Spleen (tissue), 11 donors: ENCODE data around the gene TDRD3. TPM values are rescaled to one million over a fixed set of nuclear protein-coding genes. Genes with fewer than 3 reads are reported as not detected.

Experiments used
- DNase-seq: peaks from one replicate; pipeline ENCODE4 v3.0.0-alpha.2; 2020
- H3K27ac ChIP-seq, 8 donors: fragments of 200-600 bp; sonication (generic) in 7 of 8; 1 replicate in 4 of 8; 2 replicates in 4 of 8; pipeline versions ENCODE4 v1.5.0 to v1.8.0; 2016 to 2021; ENCODE audit warnings: inconsistent platforms in 4 of 8, mild to moderate bottlenecking in 4 of 8, moderate library complexity in 1 of 8
- H3K27me3 ChIP-seq, 7 donors: fragments of 200-600 bp; sonication (generic) in 6 of 7; replicated peaks in 1 of 7; 1 replicate in 4 of 7; 2 replicates in 3 of 7; pipeline versions ENCODE4 v1.5.0 to v1.8.0; 2016 to 2021; ENCODE audit warnings: inconsistent platforms in 3 of 7, mild to moderate bottlenecking in 1 of 7
- H3K36me3 ChIP-seq, 6 donors: fragments of 200-600 bp; sonication (generic) in 5 of 6; 1 replicate in 4 of 6; 2 replicates in 2 of 6; pipeline versions ENCODE4 v1.5.0 to v1.8.0; 2016 to 2021; ENCODE audit warnings: inconsistent platforms in 2 of 6
- H3K4me1 ChIP-seq, 6 donors: fragments of 200-600 bp; sonication (generic) in 5 of 6; 1 replicate in 3 of 6; 2 replicates in 3 of 6; pipeline versions ENCODE4 v1.5.0 to v1.8.0; 2016 to 2021; ENCODE audit warnings: inconsistent platforms in 3 of 6
- H3K4me3 ChIP-seq, 8 donors: fragments of 200-600 bp; sonication (generic) in 7 of 8; 1 replicate in 4 of 8; 2 replicates in 4 of 8; pipeline versions ENCODE4 v1.5.0 to v1.8.0; 2016 to 2021; ENCODE audit warnings: inconsistent platforms in 4 of 8, mild to moderate bottlenecking in 4 of 8, moderate library complexity in 2 of 8
- H3K9me3 ChIP-seq, 8 donors: fragments of 200-600 bp; sonication (generic) in 7 of 8; 1 replicate in 4 of 8; 2 replicates in 4 of 8; pipeline versions ENCODE4 v1.5.0 to v1.8.0; 2016 to 2021; ENCODE audit warnings: inconsistent platforms in 4 of 8
- CTCF ChIP-seq, 11 experiments: fragments of 200-600 bp in 7 of 11; fragments of 450-650 bp in 4 of 11; sonication (generic) in 4 of 11; IDR thresholded peaks in 8 of 11; conservative IDR thresholded peaks in 3 of 11; 1 replicate in 7 of 11; 2 replicates in 4 of 11; pipeline versions ENCODE4 v1.4.0 to v1.8.0; 2016 to 2021; ENCODE audit warnings: antibody characterized with exemption in 11 of 11, inconsistent platforms in 4 of 11, mild to moderate bottlenecking in 1 of 11
- POLR2A ChIP-seq, 3 donors: fragments of 450-650 bp; IDR thresholded peaks; one replicate each; pipeline ENCODE4 v1.5.1; 2017; ENCODE audit warnings: antibody characterized with exemption in 3 of 3, mild to moderate bottlenecking in 1 of 3
- POLR2AphosphoS5 ChIP-seq, 3 donors: sonication (generic); formaldehyde crosslinking; IDR thresholded peaks; one replicate each; pipeline ENCODE4 v1.5.1; 2017; ENCODE audit warnings: antibody characterized with exemption in 3 of 3
- WGBS, 5 donors: extraction: QIAGEN DNeasy Blood & Tissue Kit in 3 of 5; methylation state at CpG; one replicate each; pipeline versions ENCODE4 v1.1.5 to v1.1.7; 2013 to 2018; 5-methylcytosine and 5-hydroxymethylcytosine counted together
- intact Hi-C: fragments of 100-400 bp; cut with DNase I; formaldehyde crosslinking; loops from one replicate; pipeline ENCODE4 v1.15.0; 2023; ENCODE audit warnings: low total_unique reads
- polyA plus RNA-seq, 3 donors: library from polyadenylated mRNA; stranded (reverse); fragments of 200-250 nt; gene quantifications; one replicate each; pipeline ENCODE4 v1.2.1, GENCODE V29; 2013
- total RNA-seq, 7 donors: library from RNA; depleted of rRNA in 3 of 7; stranded (reverse); fragments of >200 nt in 3 of 7; fragmentation: NEBNext Ultra II Directional in 4 of 7; extraction: Animal tissue kit (Norgen Biotek cat#: 25700) in 4 of 7; gene quantifications; one replicate each; pipeline versions ENCODE4 v1.1.0 to v1.2.1, GENCODE V29; 2016 to 2021
- donor health status: healthy with polysubstance abuse.
- donor health status: DM: no; HTN: no; CAD: no; lungs with moderate emphysema.
- donor health status: DM: no; HTN: no; CAD: no.
- donor health status: Bipolar disorder and iron deficiency.
- donor health status: healthy.
- donor health status: DM: no; HTN: no; CAD: no.
- donor health status: DM: yes; HTN: yes; CAD: no.

Gene TDRD3
- total and polyA plus RNA-seq, 10 donors = 9.5 to 36.4 (median 23.1) TPM

DNA sequence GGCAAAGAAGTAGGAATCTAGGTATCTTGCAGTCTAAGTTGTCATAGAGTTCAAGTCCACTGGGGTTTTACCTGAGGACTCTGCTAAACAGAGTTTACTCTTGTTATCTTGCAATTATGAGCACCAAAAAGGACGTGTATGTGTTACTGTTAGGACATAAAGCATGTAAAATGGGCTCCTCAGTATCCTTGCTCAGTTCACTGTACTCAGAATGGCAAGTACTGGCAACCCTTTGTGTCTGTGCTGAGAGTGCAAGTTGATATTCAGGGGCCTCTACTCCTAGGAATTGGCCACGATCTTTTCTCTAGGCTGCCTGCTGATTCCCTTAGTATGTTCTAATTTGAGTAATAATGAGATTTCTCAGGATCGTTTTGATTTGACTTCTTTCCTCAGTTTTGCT is 13.3 kb downstream of the TDRD3 start:
- intact Hi-C loops = no loop called here
- DNase-seq = no peak
- no peak for TF ChIP-seq CTCF (IDR thresholded peaks at IDR 0.05 in 8 of 11, conservative IDR thresholded peaks at IDR 0.05 in 3 of 11)
- no peak for TF ChIP-seq POLR2AphosphoS5 (IDR thresholded peaks at IDR 0.05)
- no peak for TF ChIP-seq POLR2A (IDR thresholded peaks at IDR 0.05)
- Histone ChIP-seq H3K4me1 (peaks cover 0 to 49% (median 22%) of the 10 kb centered on the region in 6 donors), H3K27ac (no peak overlapping the region), H3K36me3 (no peaks in the 10 kb centered on the region), H3K9me3 (peaks cover 0 to 7% (median 0%) of the 10 kb centered on the region in 8 donors), H3K27me3 (no peaks in the 10 kb centered on the region), H3K4me3 (no peak overlapping the region)
- WGBS, 5 donors = 76 to 84% (median 79%) methylated on average over 3 of the region's 3 CpGs

- Histone ChIP-seq H3K4me3 (no peak overlapping the region), H3K36me3 (no peaks in the 10 kb centered on the region), H3K27ac (no peak overlapping the region), H3K9me3 (peaks cover 0 to 7% (median 0%) of the 10 kb centered on the region in 8 donors), H3K27me3 (no peaks in the 10 kb centered on the region), H3K4me1 (peaks cover 0 to 49% (median 22%) of the 10 kb centered on the region in 6 donors)
- 43 to 80% (median 78%) methylated on average over 1 of the region's 1 CpG for WGBS, 5 donors
- intact Hi-C loops = no loop called here
- TF ChIP-seq POLR2A (IDR thresholded peaks at IDR 0.05) (no peak), CTCF (IDR thresholded peaks at IDR 0.05 in 8 of 11, conservative IDR thresholded peaks at IDR 0.05 in 3 of 11) (no peak), POLR2AphosphoS5 (IDR thresholded peaks at IDR 0.05) (no peak)
- no peak for DNase-seq
These were observed 14.4 kb downstream of the TDRD3 start for GRCh38 chr13:60411464-60411863.

DNA sequence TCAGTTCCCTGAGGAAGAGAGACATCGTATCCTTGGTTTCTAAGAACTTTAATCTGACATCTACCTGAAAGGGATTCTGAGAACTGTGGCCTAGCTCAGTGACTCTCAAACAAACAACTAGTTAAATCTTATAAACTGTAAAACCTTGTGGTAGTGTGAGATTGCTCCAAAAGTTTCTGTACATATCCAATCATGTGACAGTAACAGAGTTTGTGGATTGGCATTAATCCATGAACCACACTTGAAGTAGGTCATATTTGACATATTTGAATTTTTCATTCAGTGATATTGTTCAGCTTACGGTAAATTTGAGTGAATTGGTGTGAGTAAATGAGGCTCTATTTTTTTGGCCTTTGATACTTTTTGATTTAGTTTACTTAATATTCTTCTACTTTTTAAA is 15.0 kb downstream of the TDRD3 start:
- no peaks in the 10 kb centered on the region for H3K36me3 ChIP-seq
- peaks cover 0 to 7% (median 0%) of the 10 kb centered on the region in 8 donors for H3K9me3 ChIP-seq
- no peaks in the 10 kb centered on the region for H3K27me3 ChIP-seq
- WGBS, 5 donors = 80 to 90% (median 86%) methylated on average over 2 of the region's 2 CpGs
- intact Hi-C loops = no loop called here
- H3K27ac ChIP-seq = no peak overlapping the region
- TF ChIP-seq POLR2A (IDR thresholded peaks at IDR 0.05) (no peak), POLR2AphosphoS5 (IDR thresholded peaks at IDR 0.05) (no peak), CTCF (IDR thresholded peaks at IDR 0.05 in 8 of 11, conservative IDR thresholded peaks at IDR 0.05 in 3 of 11) (no peak)
- peaks cover 0 to 49% (median 22%) of the 10 kb centered on the region in 6 donors for H3K4me1 ChIP-seq
- H3K4me3 ChIP-seq = no peak overlapping the region
- no peak for DNase-seq

GRCh38 chr13:60412909-60413616 is 16.0 kb downstream of the TDRD3 start:
- intact Hi-C loops = no loop called here
- no peak for DNase-seq
- 89 to 95% (median 94%) methylated on average over 3 of the region's 3 CpGs for WGBS, 5 donors
- no peak overlapping the region for H3K4me3 ChIP-seq
- H3K36me3 ChIP-seq = no peaks in the 10 kb centered on the region
- TF ChIP-seq POLR2AphosphoS5 (IDR thresholded peaks at IDR 0.05) = no peak
- no peak for TF ChIP-seq CTCF (IDR thresholded peaks at IDR 0.05 in 8 of 11, conservative IDR thresholded peaks at IDR 0.05 in 3 of 11)
- TF ChIP-seq POLR2A (IDR thresholded peaks at IDR 0.05) = no peak
- no peak overlapping the region for H3K27ac ChIP-seq
- peaks cover 0 to 49% (median 22%) of the 10 kb centered on the region in 6 donors for H3K4me1 ChIP-seq
- H3K9me3 ChIP-seq = peaks cover 0 to under 1% (median 0%) of the 10 kb centered on the region in 8 donors
- no peaks in the 10 kb centered on the region for H3K27me3 ChIP-seq
